Neural cell (in vitro differentiated cells): Measurements from ENCODE around the gene TMED6.

Source experiments
- CTCF ChIP-seq: fragments of 450-650 bp; IDR thresholded peaks from 2 replicates; pipeline ENCODE4 v1.5.1; 2014; ENCODE audit warnings: antibody characterized with exemption, mild to moderate bottlenecking, moderate library complexity; ENCODE audit not compliant: poor library complexity, severe bottlenecking
- EP300 ChIP-seq: fragments of 450-650 bp; conservative IDR thresholded peaks from 2 replicates; pipeline ENCODE4 v1.6.1; 2014; ENCODE audit warnings: antibody characterized with exemption, mild to moderate bottlenecking, moderate library complexity; ENCODE audit not compliant: poor library complexity, severe bottlenecking
- POLR2AphosphoS5 ChIP-seq: IDR thresholded peaks from 2 replicates; pipeline ENCODE4 v1.6.1; 2012
- SMC3 ChIP-seq: fragments of 450-650 bp; conservative IDR thresholded peaks from 2 replicates; pipeline ENCODE4 v1.6.1; 2014; ENCODE audit warnings: antibody characterized with exemption, mild to moderate bottlenecking, moderate library complexity; ENCODE audit not compliant: poor library complexity
- TAF1 ChIP-seq: IDR thresholded peaks from 2 replicates; pipeline ENCODE4 v1.6.1; 2012; ENCODE audit warnings: low read depth

GRCh38 chr16:69371564-69371963, 20.0 kb upstream of the TMED6 start:
- TF ChIP-seq CTCF (no peak), EP300 (no peak), TAF1 (no peak), SMC3 (no peak), POLR2AphosphoS5 (no peak)
